Pancreas (tissue), 10 donors: Measurements from ENCODE around the gene NCR2. TPM values are rescaled to one million over a fixed set of nuclear protein-coding genes. Genes with fewer than 3 reads are reported as not detected.
"Not testable (repeated sequence)": the region's sequence is repeated elsewhere in the genome, so short reads cannot be mapped to it uniquely, and the experiment has no call there.

Source experiments
- ATAC-seq, 4 donors: fragments of 200-7000 bp; cut with Tn5 transposase; one replicate each; pipeline versions ENCODE4 v1.8.0 to v1.9.1; 2020; ENCODE audit warnings: mild to moderate bottlenecking in 4 of 4, moderate library complexity in 4 of 4
- DNase-seq, 6 donors: peaks; one replicate each; pipeline ENCODE4 v3.0.0-alpha.2; 2020
- FAIRE-seq: peaks from 2 replicates; lab custom pipeline; 2012; peaks lifted over from hg19 to GRCh38; lab: Jason Lieb, UNC
- H3K27ac ChIP-seq, 4 donors: fragments of 200-600 bp; sonication (generic); 1 replicate in 3 of 4; 2 replicates in 1 of 4; pipeline versions ENCODE4 v1.5.0 to v1.8.0; 2020
- H3K27me3 ChIP-seq, 4 donors: fragments of 200-600 bp; one replicate each; pipeline ENCODE4 v1.8.0; 2021
- H3K36me3 ChIP-seq, 3 donors: fragments of 200-600 bp; sonication (generic) in 1 of 3; one replicate each; pipeline versions ENCODE4 v1.5.0 to v1.8.0; 2020 to 2021
- H3K4me1 ChIP-seq, 3 donors: fragments of 200-600 bp; one replicate each; pipeline ENCODE4 v1.8.0; 2021
- H3K4me3 ChIP-seq, 4 donors: fragments of 200-600 bp; sonication (generic) in 2 of 4; one replicate each; pipeline versions ENCODE4 v1.5.0 to v1.8.0; 2020 to 2021
- H3K9me3 ChIP-seq, 4 donors: fragments of 200-600 bp; one replicate each; pipeline ENCODE4 v1.8.0; 2021
- CTCF ChIP-seq, 4 donors: fragments of 200-600 bp; sonication (generic) in 3 of 4; IDR thresholded peaks; one replicate each; pipeline versions ENCODE4 v1.5.0 to v1.8.0; 2021; ENCODE audit warnings: antibody characterized with exemption in 4 of 4
- WGBS, 2 donors: extraction: QIAGEN DNeasy Blood & Tissue Kit; methylation state at CpG; one replicate each; pipeline ENCODE4 v1.1.7; 2013; 5-methylcytosine and 5-hydroxymethylcytosine counted together
- intact Hi-C, 3 donors: fragments of 100-400 bp; cut with DNase I; formaldehyde crosslinking; loops; one replicate each; pipeline versions ENCODE4 v1.11.1 to v1.14.2; 2022
- polyA plus RNA-seq, 2 donors: library from polyadenylated mRNA; stranded (reverse); fragments of 200-250 nt; gene quantifications; one replicate each; pipeline ENCODE4 v1.2.3, GENCODE V29; 2013
- total RNA-seq, 6 donors: library from RNA; stranded (reverse); fragmentation: NEBNext Ultra II Directional in 4 of 6; extraction: Animal tissue kit (Norgen Biotek cat#: 25700) in 4 of 6; gene quantifications; one replicate each; pipeline versions ENCODE4 v1.2.1 to v1.2.4, GENCODE V29; 2021 to 2023
- donor health status: healthy with polysubstance abuse.
- donor health status: DM: no; HTN: no; CAD: no; lungs with moderate emphysema.
- donor health status: DM: no; HTN: no; CAD: no.
- donor health status: control.
- donor health status: control.
- donor health status: Bipolar disorder and iron deficiency.
- donor health status: DM: yes; HTN: yes; CAD: no.
- donor health status: DM: no; HTN: no; CAD: no.
- donor health status: DM: no; HTN: no; CAD: no.
- donor health status: DM: yes; HTN: yes; CAD: no.

The NCR2 gene
- total and polyA plus RNA-seq, 8 donors, result not detected

DNA sequence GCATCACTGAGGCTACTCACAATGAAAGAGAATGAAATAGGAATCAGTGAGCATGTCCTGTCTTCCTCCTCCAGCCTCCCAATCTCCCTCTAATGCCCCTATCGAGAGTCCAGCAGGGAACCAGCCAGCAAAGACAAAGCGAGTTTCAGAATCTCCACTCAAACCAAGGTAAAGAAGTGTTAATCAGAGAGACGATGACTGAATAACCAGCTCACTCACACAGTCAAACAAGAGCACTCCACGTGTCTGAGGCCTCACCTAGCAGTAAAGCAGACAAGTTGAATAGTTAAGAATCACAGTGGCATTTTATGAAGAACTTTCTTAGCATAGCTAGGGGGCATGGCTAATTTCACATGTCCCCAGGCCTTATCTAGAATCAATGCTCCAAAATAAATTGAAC lies 45.6 kb upstream of the NCR2 start:
- FAIRE-seq (no peak), ATAC-seq (no peak), DNase-seq (no peak)
- no peaks in the 10 kb centered on the region for H3K27me3 ChIP-seq
- 81 to 88% methylated on average over 4 of the region's 4 CpGs for WGBS, 2 donors
- no peak overlapping the region for H3K4me3 ChIP-seq
- H3K36me3 ChIP-seq, result no peaks in the 10 kb centered on the region
- intact Hi-C loops, result no loop called here
- no peaks in the 10 kb centered on the region for H3K9me3 ChIP-seq
- peaks cover 0 to 4% (median 0%) of the 10 kb centered on the region in 3 donors for H3K4me1 ChIP-seq
- no peak for TF ChIP-seq CTCF (IDR thresholded peaks at IDR 0.05)
- no peak overlapping the region for H3K27ac ChIP-seq

DNA sequence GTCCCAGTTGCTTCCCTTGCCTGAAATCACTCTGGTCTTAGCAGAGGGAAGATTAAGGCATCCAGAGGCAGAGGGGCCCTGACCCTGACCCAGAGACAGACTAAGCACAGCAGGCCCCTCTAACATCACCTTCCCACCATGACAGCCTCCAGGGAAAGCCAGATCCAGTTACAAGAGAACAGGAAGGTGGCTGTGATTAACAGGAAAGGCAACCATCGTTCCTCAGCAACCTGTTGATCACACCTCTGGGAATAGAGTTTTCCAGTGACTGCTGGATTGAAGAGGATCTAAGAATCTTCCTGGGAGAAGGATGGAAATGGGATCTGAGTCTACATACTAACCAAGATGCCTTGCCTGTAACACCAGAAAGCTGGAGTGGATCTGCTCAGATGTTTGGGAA lies 43.7 kb upstream of the NCR2 start:
- Histone ChIP-seq H3K27me3 (no peaks in the 10 kb centered on the region), H3K4me1 (peaks cover 0 to 4% (median 0%) of the 10 kb centered on the region in 3 donors), H3K9me3 (no peaks in the 10 kb centered on the region), H3K27ac (no peak overlapping the region), H3K4me3 (no peak overlapping the region), H3K36me3 (no peaks in the 10 kb centered on the region)
- no peak for TF ChIP-seq CTCF (IDR thresholded peaks at IDR 0.05)
- DNase-seq (no peak), FAIRE-seq (no peak), ATAC-seq (no peak)
- WGBS, 2 donors, result 48 to 71% methylated on average over 1 of the region's 1 CpG
- intact Hi-C loops, result no loop called here

GRCh38 chr6:41294214-41294872 lies 41.1 kb upstream of the NCR2 start:
- 79 to 94% methylated on average over 3 of the region's 3 CpGs for WGBS, 2 donors
- H3K36me3 ChIP-seq, result no peaks in the 10 kb centered on the region
- DNase-seq (no peak), FAIRE-seq (no peak), ATAC-seq (no peak)
- TF ChIP-seq CTCF (IDR thresholded peaks at IDR 0.05), result no peak
- H3K9me3 ChIP-seq, result no peaks in the 10 kb centered on the region
- H3K27me3 ChIP-seq, result no peaks in the 10 kb centered on the region
- H3K4me1 ChIP-seq, result no peaks in the 10 kb centered on the region
- no peak overlapping the region for H3K27ac ChIP-seq
- intact Hi-C loops, result no loop called here
- H3K4me3 ChIP-seq, result no peak overlapping the region

GRCh38 chr6:41297248-41297647 lies 38.2 kb upstream of the NCR2 start:
- ATAC-seq, H3K27ac ChIP-seq, H3K36me3 ChIP-seq, FAIRE-seq, H3K9me3 ChIP-seq, intact Hi-C loops, H3K4me1 ChIP-seq, DNase-seq, H3K27me3 ChIP-seq, H3K4me3 ChIP-seq: not testable (repeated sequence)
- 64% methylated on average over 5 of the region's 5 CpGs for WGBS, 2 donors

- no peak overlapping the region for H3K27ac ChIP-seq
- no peaks in the 10 kb centered on the region for H3K9me3 ChIP-seq
- H3K4me3 ChIP-seq, result no peak overlapping the region
- FAIRE-seq, result peak; percentile 37
- 43 to 59% methylated on average over 3 of the region's 3 CpGs for WGBS, 2 donors
- DNase-seq, result no peak
- no peaks in the 10 kb centered on the region for H3K36me3 ChIP-seq
- no peak for ATAC-seq
- no peaks in the 10 kb centered on the region for H3K4me1 ChIP-seq
- TF ChIP-seq CTCF (IDR thresholded peaks at IDR 0.05), result no peak
- intact Hi-C loops, result no loop called here
- H3K27me3 ChIP-seq, result no peaks in the 10 kb centered on the region
These were observed 36.5 kb upstream of the NCR2 start for GRCh38 chr6:41298785-41299502.
